GM13976 (cell line): ENCODE data around the gene PMVK.

ENCODE experiments used
- DNase-seq: peaks from one replicate; pipeline ENCODE4 v3.0.0; 2012; ENCODE audit warnings: low spot score
- in situ Hi-C: fragments of 300-500 bp; cut with MboI; formaldehyde crosslinking; loops from one replicate; pipeline ENCODE4 v1.12.0; 2022; ENCODE audit warnings: low sequenced_read_pairs, mixed read lengths, inconsistent platforms; ENCODE audit not compliant: unreplicated experiment
- TF ChIP-seq, protein P1 (sequence below): IDR thresholded peaks from 2 replicates; pipeline ENCODE4 v1.5.1; 2012; ENCODE audit warnings: borderline replicate concordance, mild to moderate bottlenecking; ENCODE audit not compliant: insufficient read depth; ENCODE audit errors: extremely low read depth, missing control alignments, control extremely low read depth

Gene PMVK

DNA sequence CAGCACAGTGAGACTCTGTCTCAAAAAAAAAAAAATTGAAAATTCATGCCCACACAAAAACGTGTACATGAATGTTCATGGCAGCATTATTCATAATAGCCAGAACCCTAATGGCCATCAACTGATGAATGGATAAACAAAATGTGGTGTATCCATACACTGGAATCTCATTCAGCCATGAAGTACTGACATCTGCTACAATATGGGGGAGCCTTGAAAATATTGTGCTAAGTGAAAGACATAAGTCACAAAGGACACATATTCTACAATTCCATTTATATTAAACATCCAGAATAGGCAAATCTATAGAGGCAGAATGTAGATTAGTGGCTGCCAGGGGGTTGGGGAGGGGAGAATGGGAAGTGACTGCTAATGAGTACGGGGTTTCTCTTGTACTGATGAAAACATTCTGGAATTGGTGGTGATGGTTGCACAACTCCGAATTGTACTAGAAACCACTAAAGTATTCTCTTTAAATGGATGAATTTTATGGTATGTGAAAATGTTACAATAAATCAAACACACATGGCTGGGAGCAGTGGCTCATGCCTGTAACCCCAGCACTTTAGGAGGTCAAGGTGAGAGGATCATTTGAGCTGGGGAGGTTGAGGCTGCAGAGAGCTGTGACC lies 33.5 kb downstream of the PMVK start:
- in situ Hi-C loops = no loop called here
- TF ChIP-seq, protein P1, sequence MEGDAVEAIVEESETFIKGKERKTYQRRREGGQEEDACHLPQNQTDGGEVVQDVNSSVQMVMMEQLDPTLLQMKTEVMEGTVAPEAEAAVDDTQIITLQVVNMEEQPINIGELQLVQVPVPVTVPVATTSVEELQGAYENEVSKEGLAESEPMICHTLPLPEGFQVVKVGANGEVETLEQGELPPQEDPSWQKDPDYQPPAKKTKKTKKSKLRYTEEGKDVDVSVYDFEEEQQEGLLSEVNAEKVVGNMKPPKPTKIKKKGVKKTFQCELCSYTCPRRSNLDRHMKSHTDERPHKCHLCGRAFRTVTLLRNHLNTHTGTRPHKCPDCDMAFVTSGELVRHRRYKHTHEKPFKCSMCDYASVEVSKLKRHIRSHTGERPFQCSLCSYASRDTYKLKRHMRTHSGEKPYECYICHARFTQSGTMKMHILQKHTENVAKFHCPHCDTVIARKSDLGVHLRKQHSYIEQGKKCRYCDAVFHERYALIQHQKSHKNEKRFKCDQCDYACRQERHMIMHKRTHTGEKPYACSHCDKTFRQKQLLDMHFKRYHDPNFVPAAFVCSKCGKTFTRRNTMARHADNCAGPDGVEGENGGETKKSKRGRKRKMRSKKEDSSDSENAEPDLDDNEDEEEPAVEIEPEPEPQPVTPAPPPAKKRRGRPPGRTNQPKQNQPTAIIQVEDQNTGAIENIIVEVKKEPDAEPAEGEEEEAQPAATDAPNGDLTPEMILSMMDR = no peak
- no peak for DNase-seq

DNA sequence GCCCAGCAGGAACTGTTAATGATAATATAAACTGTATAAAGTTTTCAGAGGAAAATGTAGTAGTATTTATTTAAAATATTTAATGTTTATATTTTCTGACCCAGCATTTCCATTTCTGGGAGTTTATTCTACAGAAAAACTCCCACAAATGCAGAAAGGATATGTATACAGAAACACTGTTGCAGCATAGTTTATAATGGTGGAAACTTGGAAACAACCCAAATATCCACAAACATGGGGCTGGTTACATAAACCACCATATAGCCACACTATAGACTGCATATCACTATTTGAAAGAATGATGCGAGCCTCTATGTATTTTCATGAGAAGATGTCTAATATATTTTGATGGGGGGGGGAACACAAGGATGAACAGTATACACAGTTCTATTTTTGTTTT lies 34.9 kb downstream of the PMVK start:
- in situ Hi-C loops = no loop called here
- DNase-seq = no peak
- TF ChIP-seq, protein P1 = no peak

DNA sequence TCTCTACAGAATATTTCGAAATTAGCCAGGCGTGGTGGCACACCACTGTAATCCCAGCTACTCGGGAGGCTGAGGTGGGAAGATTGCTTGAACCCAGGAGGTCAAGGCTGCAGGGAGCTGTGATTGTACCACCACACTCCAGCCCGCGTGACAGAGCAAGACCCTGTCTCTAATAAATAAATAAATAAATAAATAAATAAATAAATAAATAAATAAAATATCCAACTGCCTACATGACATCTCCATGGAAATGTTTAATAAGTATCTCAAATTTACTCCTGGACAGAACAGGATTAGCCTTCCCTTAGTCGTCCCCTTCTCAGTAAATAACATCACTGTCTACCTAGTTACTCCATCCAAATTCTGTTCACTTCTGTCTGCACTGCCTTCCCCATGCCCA lies 37.5 kb downstream of the PMVK start:
- TF ChIP-seq, protein P1 = no peak
- in situ Hi-C loops = loop anchor here (25.0 kb wide), 1 partner anchor 337 kb away; the partner anchor contains the start of genes CHRNB2 and UBE2Q1

DNA sequence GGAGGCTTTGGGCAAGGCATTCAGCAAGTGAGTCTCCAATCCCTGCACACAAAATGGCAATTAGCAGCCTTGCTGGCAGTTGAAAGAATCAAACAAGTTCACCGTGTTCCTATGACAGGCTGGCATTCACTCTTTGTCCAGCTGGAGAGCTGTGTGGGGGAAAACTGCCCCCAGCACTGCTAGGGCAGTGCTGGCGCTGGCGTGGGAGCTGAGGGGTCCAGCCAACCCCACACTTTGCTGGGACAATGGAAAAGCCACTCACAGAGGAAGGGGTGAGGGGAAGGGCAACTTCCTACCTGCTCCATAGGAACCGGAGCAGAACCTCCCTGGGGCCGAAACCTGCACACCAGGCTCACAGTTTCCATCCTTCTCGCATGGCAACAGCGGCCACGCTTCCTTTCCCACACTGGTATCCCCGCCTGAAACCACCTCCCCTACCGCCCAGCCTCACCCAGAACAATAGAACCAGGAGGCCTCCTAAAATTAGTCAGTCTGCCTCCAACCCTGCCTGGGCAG lies 39.7 kb downstream of the PMVK start:
- TF ChIP-seq, protein P1 = no peak
- no peak for DNase-seq
- in situ Hi-C loops = loop anchor here (25.0 kb wide), 1 partner anchor 335 kb away; the partner anchor contains the start of genes CHRNB2 and UBE2Q1

More for the DNA sequence above, 37.5 kb downstream of the PMVK start:
- DNase-seq = no peak

DNA sequence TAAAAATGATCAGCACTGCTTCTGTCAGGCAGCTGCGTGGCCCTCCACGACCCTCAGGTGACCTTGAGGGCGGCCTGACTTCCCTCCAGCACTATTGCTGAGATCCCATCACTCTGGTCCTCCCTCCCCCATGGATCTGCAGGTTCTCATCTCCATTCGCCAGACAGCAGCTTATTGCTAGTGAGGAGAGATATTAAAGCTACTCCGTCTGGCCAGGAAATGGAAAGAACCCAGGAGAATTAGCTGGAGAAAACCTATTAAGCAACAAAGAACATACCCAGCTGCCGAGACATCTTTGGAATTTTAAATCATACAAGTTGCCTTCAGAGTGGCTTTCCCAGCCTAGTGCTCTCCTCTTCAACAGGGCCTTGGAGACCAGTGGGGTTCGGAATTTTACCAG lies 40.7 kb downstream of the PMVK start:
- in situ Hi-C loops = loop anchor here (25.0 kb wide), 1 partner anchor 333 kb away; the partner anchor contains the start of genes CHRNB2 and UBE2Q1
- DNase-seq = no peak
- TF ChIP-seq, protein P1 = no peak

DNA sequence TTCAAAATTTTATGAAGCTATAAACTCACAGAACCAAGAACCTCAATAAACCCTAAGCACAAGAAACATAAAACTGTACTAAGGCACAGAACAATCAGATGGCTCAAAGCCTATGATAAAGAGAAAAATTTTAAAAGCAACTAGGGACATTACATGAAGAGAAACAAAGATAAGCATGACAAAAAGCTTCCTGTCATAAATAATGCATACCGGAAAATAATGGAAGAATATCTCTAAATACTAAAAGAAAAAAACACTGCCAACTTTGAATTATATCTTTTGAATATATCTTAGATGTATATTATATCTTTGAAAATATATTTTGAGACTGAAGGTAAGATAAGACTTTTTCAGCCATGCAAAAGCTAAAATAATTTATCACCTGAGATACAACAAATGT lies 45.1 kb downstream of the PMVK start:
- in situ Hi-C loops = loop anchor here (25.0 kb wide), 1 partner anchor 329 kb away; the partner anchor contains the start of genes CHRNB2 and UBE2Q1
- TF ChIP-seq, protein P1 = no peak
- DNase-seq = no peak
